Stimulated activated CD8-positive, alpha-beta memory T cell treated with anti-CD3 and anti-CD28 coated beads, Interleukin-7, amount 100 ng/mL, for 24 hours (primary cell): ENCODE measurements around the gene ING1.
"Not testable (repeated sequence)": the region's sequence is repeated elsewhere in the genome, so short reads cannot be mapped to it uniquely, and the experiment has no call there.

ENCODE experiments used
- DNase-seq: peaks from one replicate; pipeline ENCODE4 v3.0.0-alpha.2; 2020; ENCODE audit warnings: low read depth

ING1 gene

GRCh38 chr13:110695774-110696173 is 17.7 kb upstream of the ING1 start:
- DNase-seq: not testable (repeated sequence)

- DNase-seq: no peak
Observed at GRCh38 chr13:110696776-110697175, 16.7 kb upstream of the ING1 start.

GRCh38 chr13:110697842-110698241 is 15.7 kb upstream of the ING1 start:
- DNase-seq: no peak

DNA sequence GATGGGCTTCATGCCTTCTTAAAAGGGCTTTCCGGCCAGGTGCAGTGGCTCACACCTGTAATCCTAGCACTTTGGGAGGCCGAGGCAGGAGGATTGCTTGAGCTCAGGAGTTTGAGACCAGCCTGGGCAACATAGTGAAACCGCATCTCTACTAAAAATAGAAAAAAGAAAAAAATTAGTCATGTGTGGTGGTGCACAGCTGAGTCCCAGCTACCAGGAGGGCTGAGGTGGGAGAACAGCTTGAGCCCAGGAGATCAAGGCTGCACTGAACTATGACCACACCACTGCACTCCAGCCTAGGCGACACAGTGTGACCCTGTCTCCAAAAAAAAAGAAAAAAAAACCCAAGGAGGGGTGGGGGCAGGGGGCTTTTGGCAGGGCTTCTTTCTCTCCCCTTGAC is 14.8 kb upstream of the ING1 start:
- no peak for DNase-seq

DNA sequence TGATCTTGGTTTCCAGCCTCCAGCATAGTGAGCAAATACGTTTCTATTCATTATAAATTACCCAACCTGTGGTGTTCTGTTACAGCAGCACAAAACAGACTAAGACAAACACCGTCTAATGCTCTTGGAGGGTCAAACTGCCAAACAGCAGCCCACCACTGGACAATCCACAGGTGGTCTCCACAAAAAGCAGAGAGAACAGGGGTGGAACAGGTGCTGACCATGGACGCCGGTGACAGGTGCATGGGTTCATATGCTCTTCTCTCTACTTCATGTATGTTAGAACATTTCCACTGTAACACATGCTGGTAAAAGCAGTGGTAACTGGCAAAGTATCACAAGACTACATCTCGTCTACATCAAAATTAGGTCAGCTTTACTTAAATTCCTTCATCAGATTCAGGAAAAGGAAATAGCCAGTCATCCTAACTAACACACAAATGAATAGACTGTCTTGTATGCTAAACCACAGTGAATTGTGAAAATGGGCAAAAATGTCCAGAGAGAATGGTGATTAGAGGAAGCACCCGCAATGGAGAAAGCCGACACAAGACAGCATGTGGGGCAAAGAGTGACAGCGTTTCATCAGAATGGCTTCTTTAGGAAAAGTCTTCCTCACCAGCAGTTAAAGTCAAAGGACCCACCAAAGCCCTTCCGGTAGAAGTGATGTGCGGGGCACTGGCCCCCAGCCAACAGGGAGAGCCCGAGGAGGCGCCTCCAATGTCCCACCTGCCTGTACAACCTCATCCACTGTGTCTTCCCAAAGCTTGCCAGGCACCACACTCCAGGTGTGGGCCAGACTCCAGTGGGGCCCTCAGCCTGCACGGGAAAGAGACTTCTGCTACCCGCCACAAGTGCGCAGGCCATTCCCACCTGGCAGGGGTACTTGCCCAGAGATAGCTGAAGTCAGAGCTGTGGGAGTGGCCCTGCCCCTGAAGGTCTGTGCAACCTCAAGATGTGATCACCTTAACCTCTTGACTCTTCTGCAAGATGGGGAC is 14.1 kb upstream of the ING1 start:
- no peak for DNase-seq

GRCh38 chr13:110700186-110700585 is 13.3 kb upstream of the ING1 start:
- DNase-seq: no peak

GRCh38 chr13:110700641-110701040 is 12.9 kb upstream of the ING1 start:
- no peak for DNase-seq

GRCh38 chr13:110701061-110701460 is 12.4 kb upstream of the ING1 start:
- DNase-seq: not testable (repeated sequence)

DNA sequence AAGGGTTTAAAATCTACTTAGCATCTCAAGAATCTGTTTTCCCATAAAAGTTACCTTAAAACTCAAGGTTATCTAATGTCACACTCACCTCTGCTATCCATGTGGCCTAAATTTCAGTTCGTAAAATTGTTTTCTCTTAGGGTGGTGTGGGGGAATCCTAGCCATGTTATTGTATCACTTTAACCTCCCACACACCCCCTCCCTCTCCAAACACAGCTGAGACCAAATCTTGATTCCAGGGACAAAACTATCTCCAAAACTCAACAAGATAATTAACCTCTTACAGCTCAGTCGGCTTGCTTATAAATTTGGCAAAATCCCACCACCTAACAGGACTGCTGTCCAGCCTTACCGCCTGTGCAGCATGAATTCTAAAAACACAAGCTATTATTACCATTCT is 11.4 kb upstream of the ING1 start:
- DNase-seq: no peak

DNA sequence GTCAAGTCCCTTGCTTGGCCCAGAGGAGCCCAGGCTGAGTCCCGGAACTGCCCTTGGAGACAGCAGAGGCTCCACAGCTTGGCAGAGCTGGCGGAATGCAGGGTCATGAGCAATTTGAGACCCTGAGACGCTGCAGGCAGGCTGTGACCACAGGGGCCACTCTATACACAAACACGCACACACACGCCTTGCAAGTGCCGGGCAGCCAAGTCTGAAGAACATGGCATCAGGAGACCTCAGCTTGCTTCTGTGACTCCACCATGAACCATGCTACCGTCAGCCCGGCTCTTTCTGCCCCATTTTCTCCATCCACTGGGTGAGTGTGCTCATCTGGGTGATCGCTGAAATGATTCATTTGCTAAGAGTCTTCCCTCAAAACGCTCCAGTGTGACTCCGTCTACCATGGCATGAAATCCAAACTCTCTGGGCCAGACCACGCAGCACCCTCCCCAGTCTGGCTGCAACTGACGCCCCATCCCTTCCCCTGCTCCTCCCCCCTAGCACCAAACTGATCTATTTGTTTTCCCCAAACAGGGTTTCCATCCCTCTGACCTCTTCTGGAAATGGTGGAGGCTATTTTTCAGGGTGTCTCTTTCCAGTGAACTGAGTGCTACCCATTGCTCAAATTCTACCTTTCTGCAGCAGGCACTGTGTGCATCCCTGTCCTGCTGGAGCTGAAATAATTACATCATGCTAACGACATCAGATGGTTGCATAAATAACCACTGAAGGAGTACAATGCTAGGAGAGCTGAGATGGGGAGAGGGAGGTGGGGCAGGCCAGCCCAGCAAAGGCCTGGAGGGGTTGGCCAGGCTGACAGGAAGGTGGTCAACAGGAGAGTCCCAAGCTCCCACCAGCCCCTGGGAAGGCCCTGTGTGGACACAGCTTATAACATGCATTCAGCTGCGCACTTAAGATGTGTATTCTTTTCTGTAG is 10.6 kb upstream of the ING1 start:
- no peak for DNase-seq

DNA sequence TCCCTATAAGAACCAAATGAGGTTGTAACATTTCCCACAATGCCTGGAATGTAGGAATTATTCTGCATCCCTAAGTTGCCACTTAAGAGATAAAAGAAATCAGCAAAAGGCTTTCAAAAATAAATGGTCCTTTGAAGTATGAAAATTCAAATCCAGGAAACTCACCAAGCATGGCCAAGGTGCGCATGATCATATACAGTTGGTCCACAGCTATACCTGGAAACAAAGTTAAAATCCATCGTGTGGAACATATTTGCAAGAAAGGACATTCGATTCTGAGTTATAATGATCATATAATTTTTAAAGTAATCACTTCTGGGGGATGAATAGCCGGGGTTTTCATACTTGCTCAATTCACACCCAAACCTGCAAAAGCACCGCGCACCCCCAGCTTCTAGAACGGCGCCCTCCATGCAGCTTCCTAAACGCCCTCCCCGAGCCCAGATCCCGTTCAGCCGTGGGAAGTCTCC is 8.1 kb upstream of the ING1 start:
- DNase-seq: no peak

GRCh38 chr13:110705826-110706569 is 7.5 kb upstream of the ING1 start, which contains the start of gene CARS2:
Gene CARS2 (minus strand): TSS chr13:110706116. CDS start chr13:110706093, 23 bp downstream.
- peak; percentile 86 for DNase-seq

- DNase-seq: no peak
Observed at GRCh38 chr13:110706570-110707372, 6.7 kb upstream of the ING1 start.

DNA sequence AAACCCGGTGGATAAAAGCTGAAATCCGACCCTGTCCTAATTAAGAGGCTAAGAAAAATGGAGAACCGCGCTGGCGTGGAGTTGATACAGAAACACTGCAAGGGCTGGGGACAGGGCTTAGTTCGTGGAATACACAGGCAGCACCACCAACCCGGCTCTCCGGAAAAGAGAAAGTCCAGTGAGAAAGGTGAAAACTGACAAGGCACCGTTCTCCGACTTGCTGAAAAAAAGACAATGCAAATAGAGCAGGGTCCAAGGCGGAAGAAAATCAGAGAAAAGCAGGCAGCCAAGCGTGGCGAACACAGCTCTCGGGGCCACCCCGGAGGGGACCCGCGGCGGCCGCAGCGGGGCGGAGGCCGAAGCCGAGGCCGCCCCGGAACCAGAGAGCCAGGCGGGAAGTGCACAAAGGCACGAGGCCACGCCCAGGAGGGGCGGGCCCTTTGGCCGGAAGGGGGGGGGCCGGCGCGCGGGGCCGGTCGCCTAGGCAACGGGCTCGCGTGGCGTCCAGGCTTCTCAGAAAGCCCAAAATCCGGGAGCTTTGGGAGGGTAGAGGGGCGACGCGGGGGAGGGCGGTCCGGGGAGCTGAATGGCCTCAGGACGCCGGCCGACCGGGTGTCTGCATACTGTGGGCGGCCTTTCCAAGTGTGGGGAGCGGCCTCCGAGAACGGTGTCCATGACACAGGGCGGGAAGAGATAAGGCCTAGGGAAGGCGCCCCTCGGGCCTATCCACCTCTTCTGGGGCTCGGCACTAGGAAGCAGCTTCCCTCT is 1.2 kb upstream of the ING1 start:
- DNase-seq: peak; percentile 71

- DNase-seq: peak; percentile 99
Observed at GRCh38 chr13:110712849-110713641, 455 bp upstream of the ING1 start.

GRCh38 chr13:110713981-110714796 is 689 bp downstream of the ING1 start:
- DNase-seq: peak; percentile 44

- no peak for DNase-seq
Observed at GRCh38 chr13:110714797-110715394, 1.4 kb downstream of the ING1 start.
